ENCODE measurements around the gene INHBE.
"Not testable (repeated sequence)": the region's sequence is repeated elsewhere in the genome, so short reads cannot be mapped to it uniquely, and the experiment has no call there.

Gene INHBE

DNA sequence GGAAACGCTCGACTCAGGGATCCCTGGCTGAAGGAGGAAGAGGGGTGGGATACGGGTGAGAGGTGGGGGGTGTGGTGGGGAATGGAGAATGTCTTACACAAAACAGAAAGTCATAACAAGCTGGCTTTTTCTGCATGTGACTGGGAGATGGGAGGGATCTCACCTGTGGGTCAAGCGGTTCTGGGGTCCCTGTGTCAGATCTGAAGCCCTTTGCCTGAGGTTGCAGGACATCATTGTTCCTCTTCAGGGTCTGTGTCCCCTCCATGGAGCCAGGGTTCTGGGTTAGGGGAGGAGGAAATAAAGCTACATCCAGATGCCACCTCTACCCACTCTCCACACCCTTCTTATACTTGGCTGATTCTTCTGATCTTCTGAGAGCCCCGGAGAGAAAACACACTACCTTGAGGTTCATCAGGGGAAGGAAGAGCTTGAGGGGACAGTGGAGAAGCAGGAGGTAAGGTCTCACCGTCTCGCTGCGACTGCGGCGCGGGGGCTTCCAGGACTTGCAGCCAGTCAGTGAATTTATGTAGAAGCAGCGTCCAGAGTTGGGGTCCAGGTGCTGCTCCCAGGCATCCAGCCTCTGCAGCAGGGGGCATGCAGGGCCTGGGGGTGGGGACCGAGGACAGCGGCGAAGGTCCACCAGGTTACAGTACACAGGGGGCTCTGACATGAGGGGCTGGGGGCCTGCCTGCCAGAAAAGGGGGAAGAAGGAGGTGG, 22.0 kb downstream of the INHBE start:
- no peak for DNase-seq

GRCh38 chr12:57477710-57478681, 22.9 kb downstream of the INHBE start:
- peak; percentile 40 for DNase-seq

GRCh38 chr12:57479043-57479375, 23.9 kb downstream of the INHBE start:
- no peak for DNase-seq

DNA sequence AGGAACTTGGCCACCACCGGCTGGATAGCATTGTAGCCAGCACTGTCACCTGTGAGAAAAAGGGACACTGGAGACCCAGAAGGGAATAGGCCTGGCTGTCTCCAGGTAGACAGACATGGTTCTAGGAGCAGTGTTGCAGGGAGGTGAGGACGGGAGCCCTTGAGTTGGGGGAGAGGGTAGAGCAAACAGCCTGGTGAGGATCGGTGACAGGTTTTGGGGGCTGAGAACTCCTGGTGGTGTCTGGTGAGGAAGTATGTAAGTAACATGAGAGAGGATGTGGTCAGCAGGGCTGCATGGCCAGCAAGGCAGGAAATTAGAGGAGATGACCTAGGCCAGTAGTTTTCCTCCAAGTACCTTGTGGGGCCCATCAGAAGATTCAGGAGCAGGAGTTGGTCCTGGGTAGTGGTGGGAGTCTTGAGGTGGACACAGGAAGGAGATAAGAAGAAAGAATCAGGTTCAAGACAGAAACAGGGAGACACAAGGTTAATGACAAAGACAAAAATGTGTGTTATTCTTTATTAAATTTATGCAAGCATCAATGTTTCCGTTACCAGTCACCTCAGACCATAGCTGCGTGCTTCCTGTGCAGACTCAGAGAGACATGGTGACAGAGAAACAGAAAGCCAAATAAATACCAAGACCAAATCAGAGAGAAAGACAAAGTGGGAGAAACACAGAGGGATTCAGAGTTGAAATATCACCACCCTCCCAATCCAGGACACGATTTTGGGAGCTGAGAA, 24.4 kb downstream of the INHBE start, which contains the start of gene ARHGAP9:
ARHGAP9 (minus strand) TSS at position 491 of the 740 bp plus-strand sequence; CDS start at position 31, 460 bp downstream.
- peak; percentile 54 for DNase-seq

- no peak for DNase-seq
Measured at GRCh38 chr12:57481671-57482070, 26.6 kb downstream of the INHBE start.

- DNase-seq: no peak
Measured at GRCh38 chr12:57483466-57483865, 28.4 kb downstream of the INHBE start.

- no peak for DNase-seq
Measured at GRCh38 chr12:57485695-57486094, 30.6 kb downstream of the INHBE start.

DNA sequence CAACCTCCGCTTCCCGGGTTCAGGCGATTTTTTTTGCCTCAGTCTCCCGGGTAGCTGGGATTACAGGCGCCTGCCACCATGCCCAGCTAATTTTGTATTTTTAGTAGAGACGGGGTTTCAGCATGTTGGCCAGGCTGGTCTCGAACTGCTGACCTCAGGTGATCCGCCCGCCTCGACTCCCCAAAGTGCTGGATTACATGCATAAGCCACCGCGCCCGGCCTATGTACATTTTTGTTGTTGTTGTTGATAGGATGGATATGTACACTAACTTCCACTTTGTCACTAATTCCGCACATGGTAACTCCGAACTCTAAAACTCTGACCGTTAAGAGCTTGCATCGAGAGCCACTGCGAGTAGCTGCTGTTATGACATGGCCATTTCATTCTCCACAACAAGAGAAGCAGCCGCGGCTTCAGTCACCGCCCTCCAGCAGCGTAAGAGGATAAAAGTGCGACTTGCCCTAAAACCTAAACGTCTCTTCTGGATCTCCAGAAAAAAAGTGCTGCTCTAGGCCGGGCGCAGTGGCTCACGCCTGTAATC, 32.0 kb downstream of the INHBE start:
- DNase-seq: no peak

DNA sequence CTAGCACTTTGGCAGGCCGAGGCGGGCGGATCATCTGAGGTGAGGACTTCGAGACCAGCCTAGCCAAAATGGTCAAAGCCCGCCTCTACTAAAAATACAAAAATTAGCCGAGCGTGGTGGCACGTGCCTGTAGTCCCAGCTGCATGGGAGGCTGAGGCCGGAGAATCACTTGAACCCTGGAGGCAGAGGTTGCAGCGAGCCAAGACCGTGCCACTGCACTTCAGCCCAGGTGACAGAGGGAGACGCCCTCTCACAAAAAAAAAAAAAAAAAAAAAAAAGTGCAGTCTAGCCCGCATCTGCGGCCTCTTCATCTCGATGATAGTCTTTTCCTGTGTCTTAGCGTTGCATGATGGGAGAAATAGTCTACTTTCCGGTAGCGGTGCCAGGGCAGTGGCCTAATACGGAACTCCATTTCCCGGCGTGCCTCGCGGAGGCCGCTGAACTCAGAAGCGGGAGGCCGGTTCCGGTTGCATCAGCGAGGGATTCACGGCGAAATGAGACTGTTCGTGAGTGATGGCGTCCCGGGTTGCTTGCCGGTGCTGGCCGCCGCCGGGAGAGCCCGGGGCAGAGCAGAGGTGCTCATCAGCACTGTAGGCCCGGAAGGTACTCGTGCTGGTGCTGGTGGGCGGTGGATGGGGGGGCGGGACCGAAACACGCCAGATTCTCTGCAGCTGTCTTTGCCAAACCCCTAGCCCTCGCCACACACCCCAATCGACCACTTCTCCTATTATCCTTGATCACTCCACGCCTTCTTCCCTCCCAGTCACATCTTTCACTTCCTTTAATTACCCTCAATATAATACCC, 32.7 kb downstream of the INHBE start, which contains the start of gene MARS1:
MARS1 (plus strand) TSS at position 472 of the 805 bp plus-strand sequence; CDS start at position 495, 23 bp downstream.
- DNase-seq: peak; percentile 90

GRCh38 chr12:57488402-57489156, 33.5 kb downstream of the INHBE start:
- DNase-seq: no peak

DNA sequence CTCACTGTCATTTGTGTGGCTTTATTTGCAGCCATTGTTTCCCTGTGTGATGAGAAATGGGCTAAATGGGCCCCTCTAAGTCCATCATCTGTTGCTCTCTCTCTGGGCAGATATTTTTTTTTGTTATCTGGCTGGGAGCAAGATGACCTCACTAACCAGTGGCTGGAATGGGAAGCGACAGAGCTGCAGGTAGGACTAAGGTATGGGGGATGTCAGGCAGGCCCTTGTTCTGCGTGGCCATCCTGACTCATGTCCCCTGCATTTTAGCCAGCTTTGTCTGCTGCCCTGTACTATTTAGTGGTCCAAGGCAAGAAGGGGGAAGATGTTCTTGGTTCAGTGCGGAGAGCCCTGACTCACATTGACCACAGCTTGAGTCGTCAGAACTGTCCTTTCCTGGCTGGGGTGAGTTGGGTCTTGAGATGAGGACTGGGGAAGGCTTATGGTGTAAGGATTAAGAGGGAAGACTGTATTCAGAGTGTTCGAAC, 34.1 kb downstream of the INHBE start:
- DNase-seq: no peak

DNA sequence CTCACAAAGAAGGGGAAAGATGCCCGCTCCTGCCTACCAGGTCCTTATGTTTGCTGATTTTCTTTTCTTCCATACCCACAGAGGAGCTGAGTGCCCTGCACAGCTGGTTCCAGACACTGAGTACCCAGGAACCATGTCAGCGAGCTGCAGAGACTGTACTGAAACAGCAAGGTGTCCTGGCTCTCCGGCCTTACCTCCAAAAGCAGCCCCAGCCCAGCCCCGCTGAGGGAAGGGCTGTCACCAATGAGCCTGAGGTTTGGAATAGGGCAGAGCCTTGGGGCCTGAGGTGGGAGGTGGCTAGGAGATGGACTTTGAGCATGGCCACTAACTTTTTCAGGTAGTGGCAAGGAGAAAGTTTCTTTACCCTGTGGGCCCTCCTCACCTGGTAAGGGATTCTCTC, 35.0 kb downstream of the INHBE start:
- no peak for DNase-seq

GRCh38 chr12:57491393-57492280, 36.5 kb downstream of the INHBE start:
- no peak for DNase-seq

- DNase-seq: not testable (repeated sequence)
Measured at GRCh38 chr12:57495051-57495701, 40.1 kb downstream of the INHBE start.

DNA sequence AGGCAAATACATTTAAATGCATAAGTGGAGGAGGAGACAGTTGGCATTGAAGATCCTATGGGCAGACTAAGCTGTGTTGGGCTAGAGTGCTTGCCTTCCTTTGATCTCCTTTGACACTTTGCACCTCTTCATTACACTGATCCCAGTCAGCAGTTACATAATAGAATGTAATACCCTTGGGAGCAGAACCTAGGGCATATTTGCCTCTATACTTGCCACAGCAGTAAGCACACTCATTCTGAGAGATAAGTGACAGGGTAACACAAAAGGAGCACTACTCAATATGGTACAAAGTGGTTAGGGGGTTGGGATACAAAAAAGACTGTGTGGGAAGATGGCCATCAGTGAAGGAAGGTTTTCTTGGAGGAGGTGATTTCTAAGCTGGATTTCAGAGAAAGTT, 41.7 kb downstream of the INHBE start:
- DNase-seq: no peak

DNA sequence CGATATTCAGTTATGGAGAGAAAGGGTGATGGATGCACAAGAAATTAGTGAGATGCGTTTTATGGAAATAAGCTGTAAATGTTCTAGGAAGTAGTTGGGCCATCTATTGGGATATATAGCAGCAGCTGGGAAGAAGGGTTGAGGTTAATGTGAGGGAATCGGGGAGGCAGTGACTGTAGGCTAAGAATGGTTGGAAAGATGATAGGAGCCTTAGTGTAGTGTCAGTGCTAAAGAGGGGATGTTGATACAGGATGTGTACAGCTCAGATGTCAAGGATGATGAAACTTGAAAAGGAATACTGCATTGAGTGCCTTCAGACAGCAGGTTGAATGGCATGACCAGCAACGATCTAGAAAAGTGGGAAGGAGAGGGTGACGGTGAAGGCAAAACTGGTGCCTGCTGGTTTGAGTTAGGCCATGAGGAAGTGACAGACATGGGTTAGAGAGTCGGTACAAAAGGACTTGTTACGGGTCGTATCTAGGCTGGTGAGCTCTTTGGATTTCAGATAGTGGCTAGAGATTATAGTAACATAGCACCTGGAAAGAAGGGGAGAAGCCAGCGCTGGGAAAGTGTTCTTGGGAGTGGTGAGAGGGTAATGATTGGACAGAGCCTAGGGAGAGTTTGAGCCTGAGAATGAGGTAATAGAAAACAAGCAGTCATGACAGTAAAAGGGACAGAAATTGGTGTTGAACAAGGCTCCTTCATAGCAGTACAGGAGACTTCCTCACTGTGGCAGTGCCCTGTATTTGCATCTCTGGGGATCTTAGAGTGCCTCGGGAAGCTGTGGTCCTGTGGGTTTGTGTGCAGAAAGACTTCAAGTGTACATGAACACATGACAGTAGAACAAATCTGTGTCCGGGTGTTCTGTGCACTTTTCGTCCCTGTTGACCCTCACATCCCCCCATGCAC, 42.4 kb downstream of the INHBE start:
- no peak for DNase-seq

GRCh38 chr12:57498132-57498502, 43.0 kb downstream of the INHBE start:
- no peak for DNase-seq

DNA sequence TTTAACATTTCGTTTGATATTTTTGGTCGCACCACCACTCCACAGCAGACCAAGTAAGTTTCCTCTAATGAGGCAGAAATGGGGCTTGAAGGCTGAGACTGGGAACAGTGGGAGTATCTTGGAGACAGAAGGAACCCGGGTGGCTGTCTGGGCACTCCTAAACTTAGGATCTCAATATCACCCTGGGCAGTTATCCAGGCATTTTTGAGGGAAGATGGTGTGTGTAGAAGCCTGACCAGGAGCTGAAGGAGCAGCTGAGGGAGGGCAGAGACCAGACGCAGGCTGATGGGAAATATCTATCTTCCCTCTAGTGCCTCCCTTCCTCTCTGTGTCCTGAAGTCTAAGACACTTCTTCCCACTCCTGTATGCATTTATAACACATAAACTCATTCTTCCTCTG, 43.5 kb downstream of the INHBE start:
- no peak for DNase-seq
